K562 (cell line): Measurements from ENCODE around the gene BBLN. TPM values are rescaled to one million over a fixed set of nuclear protein-coding genes. Genes with fewer than 3 reads are reported as not detected.
A peak's percentile ranks its signal among the peaks of the same experiment; 100 is the strongest.

Source experiments
- CTCF ChIP-seq, 3 experiments: IDR thresholded peaks in 2 of 3; conservative IDR thresholded peaks in 1 of 3; 2 replicates each; pipeline ENCODE4 v1.5.1; 2011 to 2012; ENCODE audit warnings: low read length in 3 of 3, mild to moderate bottlenecking in 3 of 3, control low read depth in 2 of 3, improper control_type of control experiment in 1 of 3, inconsistent platforms in 1 of 3, low read depth in 1 of 3, mixed read lengths in 1 of 3, moderate library complexity in 1 of 3; ENCODE audit not compliant: insufficient read depth in 2 of 3
- ETV6 ChIP-seq, 3 experiments: fragments of 150-350 bp in 1 of 3; sonication (generic) in 1 of 3; formaldehyde crosslinking in 1 of 3; IDR thresholded peaks; 2 replicates each; pipeline versions ENCODE4 v1.6.1 to v1.8.0; 2014 to 2022; ENCODE audit warnings: borderline replicate concordance in 2 of 3, low read depth in 2 of 3, antibody characterized with exemption in 1 of 3, low read length in 1 of 3, mild to moderate bottlenecking in 1 of 3, missing genetic modification reagents in 1 of 3
- FOXP1 ChIP-seq: sonication (generic); formaldehyde crosslinking; IDR thresholded peaks from 2 replicates; pipeline ENCODE4 v1.8.0; 2022; ENCODE audit warnings: mild to moderate bottlenecking, missing genetic modification reagents
- JUN ChIP-seq, 2 experiments: sonication (generic) in 1 of 2; formaldehyde crosslinking in 1 of 2; IDR thresholded peaks; 2 replicates each; pipeline versions ENCODE4 v1.6.1 to v1.8.0; 2012 to 2022; ENCODE audit warnings: borderline replicate concordance in 2 of 2, mild to moderate bottlenecking in 2 of 2, improper control_type of control experiment in 1 of 2, low read depth in 1 of 2, low read length in 1 of 2, missing genetic modification reagents in 1 of 2
- JUND ChIP-seq, 2 experiments: IDR thresholded peaks; 2 replicates in 1 of 2; 3 replicates in 1 of 2; pipeline ENCODE4 v1.6.1; 2011; ENCODE audit warnings: borderline replicate concordance in 2 of 2, low read depth in 2 of 2, low read length in 2 of 2, improper control_type of control experiment in 1 of 2, missing biosample characterization in 1 of 2, missing genetic modification characterization in 1 of 2, missing genetic modification reagents in 1 of 2
- SMARCA5 ChIP-seq: fragments of 450-650 bp; IDR thresholded peaks from 2 replicates; pipeline ENCODE4 v1.6.1; 2016
- ZNF347 ChIP-seq: fragments of 450-650 bp; formaldehyde crosslinking; IDR thresholded peaks from 2 replicates; pipeline ENCODE4 v1.4.0; 2020; ENCODE audit warnings: low read depth, mild to moderate bottlenecking, moderate library complexity
- polyA plus RNA-seq, 8 experiments: library from polyadenylated mRNA; depleted of rRNA in 4 of 8; stranded (reverse) in 5 of 8; unstranded in 3 of 8; fragments of >200 nt; fragmentation: Nextera tagmentation in 2 of 8; fragmentation: Illumina TruSeq in 1 of 8; extraction: Ambion mirVana in 2 of 8; extraction: Trizol in 1 of 8; gene quantifications; 2 replicates each; pipeline versions ENCODE4 v1.2.1 to v1.2.3, GENCODE V29; 2011 to 2014; ENCODE audit warnings: inconsistent platforms in 1 of 8, missing spikeins in 1 of 8
- total RNA-seq, 7 experiments: library from RNA; depleted of rRNA in 6 of 7; stranded (reverse); fragments of >200 nt in 6 of 7; fragmentation: Illumina TruSeq in 2 of 7; extraction: Trizol in 2 of 7; gene quantifications; 2 replicates each; pipeline versions ENCODE4 v1.2.1 to v1.2.3, GENCODE V29; 2011 to 2021; ENCODE audit warnings: low replicate concordance in 1 of 7
- TF ChIP-seq, protein P1 (sequence below), 2 experiments: fragments of 450-650 bp; formaldehyde crosslinking in 1 of 2; IDR thresholded peaks; 2 replicates each; pipeline versions ENCODE4 v1.4.0 to v1.6.1; 2014 to 2020; ENCODE audit warnings: mild to moderate bottlenecking in 2 of 2, borderline replicate concordance in 1 of 2, low read depth in 1 of 2

The BBLN gene
- total and polyA plus RNA-seq, 9 of the 15 experiments (the other 6 are each of a cell fraction or from before 2014, with no cell fraction given), result 4.2 to 331 (median 87.1) TPM

DNA sequence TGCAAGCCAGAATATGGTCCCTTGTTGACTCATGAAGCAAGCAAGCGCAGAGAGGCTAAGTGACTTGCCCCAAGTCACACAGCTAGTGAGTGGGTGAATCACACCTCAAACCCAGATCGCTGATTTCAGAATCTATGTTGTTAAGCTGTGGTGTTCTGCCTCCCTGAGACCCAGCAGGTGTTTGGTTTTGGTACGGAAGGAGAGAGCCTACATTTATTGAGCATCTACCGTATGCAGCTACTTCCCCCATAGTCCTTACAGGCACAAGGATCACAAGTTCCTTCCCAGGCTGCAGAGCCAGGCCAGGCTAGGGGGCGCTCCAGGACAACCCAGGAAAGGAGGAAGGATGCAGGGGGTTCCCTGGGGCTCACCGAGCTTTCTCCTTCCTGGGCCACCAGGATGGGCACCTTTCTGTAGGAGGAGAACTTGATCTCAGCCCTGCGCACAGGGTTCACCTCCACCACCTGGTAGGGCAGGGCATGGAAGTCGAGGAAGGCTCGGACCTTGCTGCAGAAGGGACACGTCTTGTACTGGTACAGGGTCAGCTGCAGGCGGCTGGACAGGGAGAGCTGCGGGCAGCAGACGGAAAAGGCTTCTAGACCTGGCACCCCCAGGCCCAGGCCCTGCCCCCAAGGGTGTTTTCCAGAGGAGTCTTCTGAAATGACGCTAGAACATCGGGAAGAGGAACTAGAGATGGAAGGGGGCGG, 35.0 kb upstream of the BBLN start (continued):
- TF ChIP-seq JUN (IDR thresholded peaks at IDR 0.05; ENCODE audit: borderline replicate concordance, low read depth, low read length), result no peak
- 0 out of 2 replicates have a peak, but pooled peaks have one; percentile 51 for TF ChIP-seq JUN (CRISPR knock-in tag; IDR thresholded peaks at IDR 0.05; ENCODE audit: borderline replicate concordance)
- TF ChIP-seq, protein P1, sequence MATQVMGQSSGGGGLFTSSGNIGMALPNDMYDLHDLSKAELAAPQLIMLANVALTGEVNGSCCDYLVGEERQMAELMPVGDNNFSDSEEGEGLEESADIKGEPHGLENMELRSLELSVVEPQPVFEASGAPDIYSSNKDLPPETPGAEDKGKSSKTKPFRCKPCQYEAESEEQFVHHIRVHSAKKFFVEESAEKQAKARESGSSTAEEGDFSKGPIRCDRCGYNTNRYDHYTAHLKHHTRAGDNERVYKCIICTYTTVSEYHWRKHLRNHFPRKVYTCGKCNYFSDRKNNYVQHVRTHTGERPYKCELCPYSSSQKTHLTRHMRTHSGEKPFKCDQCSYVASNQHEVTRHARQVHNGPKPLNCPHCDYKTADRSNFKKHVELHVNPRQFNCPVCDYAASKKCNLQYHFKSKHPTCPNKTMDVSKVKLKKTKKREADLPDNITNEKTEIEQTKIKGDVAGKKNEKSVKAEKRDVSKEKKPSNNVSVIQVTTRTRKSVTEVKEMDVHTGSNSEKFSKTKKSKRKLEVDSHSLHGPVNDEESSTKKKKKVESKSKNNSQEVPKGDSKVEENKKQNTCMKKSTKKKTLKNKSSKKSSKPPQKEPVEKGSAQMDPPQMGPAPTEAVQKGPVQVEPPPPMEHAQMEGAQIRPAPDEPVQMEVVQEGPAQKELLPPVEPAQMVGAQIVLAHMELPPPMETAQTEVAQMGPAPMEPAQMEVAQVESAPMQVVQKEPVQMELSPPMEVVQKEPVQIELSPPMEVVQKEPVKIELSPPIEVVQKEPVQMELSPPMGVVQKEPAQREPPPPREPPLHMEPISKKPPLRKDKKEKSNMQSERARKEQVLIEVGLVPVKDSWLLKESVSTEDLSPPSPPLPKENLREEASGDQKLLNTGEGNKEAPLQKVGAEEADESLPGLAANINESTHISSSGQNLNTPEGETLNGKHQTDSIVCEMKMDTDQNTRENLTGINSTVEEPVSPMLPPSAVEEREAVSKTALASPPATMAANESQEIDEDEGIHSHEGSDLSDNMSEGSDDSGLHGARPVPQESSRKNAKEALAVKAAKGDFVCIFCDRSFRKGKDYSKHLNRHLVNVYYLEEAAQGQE (IDR thresholded peaks at IDR 0.05; ENCODE audit: borderline replicate concordance), result peak; percentile 41; the same call in 1 of the 2 replicates
- TF ChIP-seq, protein P1 (CRISPR knock-in tag; IDR thresholded peaks at IDR 0.05; ENCODE audit: low read depth), result no peak
- peak; percentile 93 for TF ChIP-seq SMARCA5
- TF ChIP-seq JUND (IDR thresholded peaks at IDR 0.05; ENCODE audit: borderline replicate concordance, low read depth, low read length), result 0 out of 2 replicates have a peak, but pooled peaks have one; percentile 19
- TF ChIP-seq JUND (tag; IDR thresholded peaks at IDR 0.05; ENCODE audit: borderline replicate concordance, low read depth, low read length), result no peak; the same call in 2 of the 3 replicates
- no peak for TF ChIP-seq ZNF347 (CRISPR knock-in tag)
- peak; percentile 83 to 94 (median 88) for TF ChIP-seq CTCF (IDR thresholded peaks at IDR 0.05 in 2 of 3, conservative IDR thresholded peaks at IDR 0.05 in 1 of 3; ENCODE audit: insufficient read depth in 2 of 3, low read depth in 1 of 3, low read length in 3 of 3)
- no peak for TF ChIP-seq ETV6 (IDR thresholded peaks at IDR 0.05; ENCODE audit: borderline replicate concordance in 1 of 2, low read depth in 2 of 2, low read length in 1 of 2)
- TF ChIP-seq ETV6 (CRISPR knock-in tag; IDR thresholded peaks at IDR 0.05; ENCODE audit: borderline replicate concordance), result no peak
- TF ChIP-seq FOXP1, result 0 out of 2 replicates have a peak, but pooled peaks have one; percentile 74
- TF ChIP-seq, all 486 proteins: peak for 43
